Epidermal melanocyte (primary cell): ENCODE measurements around the gene RANGAP1.

Source experiments
- DNase-seq: peaks from one replicate; pipeline ENCODE4 v3.0.0; 2011; ENCODE audit warnings: low spot score; ENCODE audit not compliant: insufficient read length

RANGAP1 gene

DNA sequence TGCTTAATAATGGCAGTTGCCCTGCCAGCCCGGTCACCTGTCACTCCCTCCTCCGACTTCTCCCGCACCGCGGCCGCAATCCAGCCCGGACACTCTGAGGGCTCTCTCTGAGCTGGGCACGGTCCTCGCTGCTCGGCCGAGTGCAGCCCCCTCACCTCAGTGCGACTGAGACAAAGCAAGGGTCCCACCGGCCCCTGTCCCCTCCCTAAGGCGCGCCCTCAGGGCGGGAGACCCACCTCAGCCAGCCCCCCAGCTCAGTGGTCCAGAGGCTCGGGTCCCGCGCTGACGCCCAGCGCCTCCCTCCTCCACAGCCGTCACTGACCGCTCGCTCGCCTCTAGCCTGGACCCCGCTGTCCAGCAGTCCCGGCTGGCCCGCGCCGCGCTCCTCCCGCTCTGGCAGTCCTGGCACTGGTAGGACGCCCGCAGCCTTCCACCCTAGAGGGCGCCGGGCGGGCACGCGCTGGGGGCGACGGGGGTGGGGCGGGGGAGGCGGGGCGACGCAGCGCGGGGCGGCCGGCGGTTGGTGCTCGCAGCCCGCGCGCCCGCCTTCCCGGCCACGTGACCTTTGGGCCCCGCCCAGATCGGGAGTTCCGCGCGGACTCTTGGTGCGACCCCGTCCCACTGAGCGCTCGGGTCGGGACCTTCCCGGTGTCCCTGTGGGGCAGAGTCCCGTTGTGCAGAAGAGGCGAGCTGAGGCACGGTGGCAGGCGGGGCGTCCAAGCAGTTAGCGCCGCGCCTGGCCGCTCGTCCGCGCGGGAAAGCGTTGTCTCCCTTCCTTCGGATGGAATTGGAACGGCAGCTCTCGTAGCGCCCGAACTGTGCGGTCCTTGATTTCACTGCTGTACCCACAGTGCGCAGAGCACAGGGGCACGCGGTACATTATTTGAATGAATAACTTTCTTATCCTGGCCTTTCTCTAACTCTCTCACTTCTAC, 88.7 kb downstream of the RANGAP1 start:
- DNase-seq, result peak; percentile 84
